ENCODE results near the gene OXSM.

The OXSM gene

GRCh38 chr3:25789596-25790556, at the start of gene OXSM:
TSS of gene OXSM (plus strand) at chr3:25790090. CDS start at chr3:25791021, 931 bp downstream.
- peak; percentile 82 for DNase-seq

GRCh38 chr3:25744470-25744869, 45.4 kb upstream of the OXSM start:
- DNase-seq = no peak

DNA sequence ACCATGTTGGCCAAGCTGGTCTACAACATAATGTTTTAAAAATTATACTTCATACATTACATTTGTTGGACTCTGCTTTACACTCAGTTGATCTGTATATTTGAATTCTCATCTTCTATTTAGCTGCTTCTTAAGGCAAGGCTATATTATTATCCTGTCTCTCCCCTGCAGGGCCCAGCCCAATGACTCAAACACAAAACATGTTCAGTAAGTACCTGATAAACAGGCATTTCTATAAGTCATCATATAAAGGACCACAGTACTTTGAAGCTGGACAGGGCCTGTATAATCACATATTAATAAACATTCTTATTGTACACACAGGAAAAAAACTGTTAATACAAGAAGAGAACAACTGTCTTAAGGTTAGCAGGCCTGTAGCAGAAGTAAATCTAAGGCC, 42.9 kb upstream of the OXSM start:
- no peak for DNase-seq

- no peak for DNase-seq
These were observed 41.7 kb upstream of the OXSM start for GRCh38 chr3:25748189-25748588.

- no peak for DNase-seq
These were observed 40.8 kb upstream of the OXSM start for GRCh38 chr3:25749031-25749581.

DNA sequence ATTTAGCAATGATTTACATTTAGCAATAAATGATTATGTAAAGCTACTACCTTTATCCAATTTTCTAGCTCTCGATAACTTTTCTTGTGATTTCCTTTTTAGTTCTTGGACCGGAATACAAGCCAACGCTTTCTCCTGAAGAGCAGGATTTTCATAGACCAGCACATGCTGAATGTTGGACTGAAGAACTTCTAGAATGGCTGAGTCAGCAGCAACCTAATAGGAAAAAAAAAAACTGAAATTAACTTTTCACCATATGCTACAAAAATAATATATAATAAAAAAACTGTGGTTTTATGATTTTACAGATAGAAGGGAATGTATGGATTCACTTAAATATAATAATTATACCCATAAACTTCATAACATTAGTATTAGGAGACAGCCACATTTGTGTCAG, 38.8 kb upstream of the OXSM start:
- no peak for DNase-seq

DNA sequence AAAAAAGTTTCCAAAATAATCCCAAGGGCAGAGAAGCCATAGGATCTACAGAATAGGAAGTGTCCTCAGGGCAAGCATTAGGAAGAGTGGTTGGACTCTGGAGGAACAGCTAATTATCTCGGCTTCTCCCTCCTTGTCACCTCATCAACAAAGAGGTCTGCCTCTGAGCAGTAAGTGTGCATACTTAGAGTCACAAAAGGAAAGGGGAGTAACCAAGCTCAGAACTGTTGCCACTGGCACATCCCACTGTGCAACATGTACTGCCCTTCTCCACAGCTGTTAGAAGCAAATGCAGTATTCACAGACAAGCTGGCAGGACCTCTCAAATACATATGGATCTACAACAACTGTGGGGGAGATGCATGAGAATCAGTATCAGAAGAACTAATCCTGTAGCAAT, 38.2 kb upstream of the OXSM start:
- no peak for DNase-seq

GRCh38 chr3:25768851-25769250, 21.0 kb upstream of the OXSM start:
- DNase-seq = no peak

- DNase-seq = no peak
These were observed 14.0 kb upstream of the OXSM start for GRCh38 chr3:25775936-25776335.

GRCh38 chr3:25780618-25781017, 9.3 kb upstream of the OXSM start:
- no peak for DNase-seq

DNA sequence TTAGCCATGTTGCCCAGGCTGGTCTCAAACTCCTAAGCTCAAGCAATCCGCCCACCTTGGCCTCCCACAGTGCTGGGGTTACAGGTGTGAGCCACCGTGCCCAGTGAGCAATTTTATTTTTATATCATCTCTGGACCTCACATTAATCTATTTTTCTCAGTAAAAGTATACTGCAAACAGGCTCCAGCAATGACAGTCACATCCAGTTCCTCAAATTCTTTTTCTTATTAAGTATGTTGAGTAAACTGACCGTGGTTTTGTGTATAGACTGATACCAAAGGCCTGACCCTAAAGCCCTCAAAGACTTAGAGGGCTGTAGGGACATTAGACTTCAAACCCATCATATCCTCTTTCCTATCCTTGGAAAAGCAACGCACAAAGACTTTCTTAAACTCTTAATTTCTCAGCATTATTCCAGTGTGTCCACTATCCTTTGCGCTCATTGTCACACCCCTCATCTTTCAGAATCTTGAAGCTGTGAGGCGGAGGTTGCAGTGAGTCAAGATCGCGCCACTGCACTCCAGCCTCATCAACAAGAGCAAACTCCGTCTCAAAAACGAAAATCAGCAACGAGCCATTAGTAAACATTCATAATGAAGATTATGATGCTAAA, 8.6 kb upstream of the OXSM start:
- no peak for DNase-seq

GRCh38 chr3:25781758-25782594, 7.9 kb upstream of the OXSM start:
- DNase-seq = no peak

DNA sequence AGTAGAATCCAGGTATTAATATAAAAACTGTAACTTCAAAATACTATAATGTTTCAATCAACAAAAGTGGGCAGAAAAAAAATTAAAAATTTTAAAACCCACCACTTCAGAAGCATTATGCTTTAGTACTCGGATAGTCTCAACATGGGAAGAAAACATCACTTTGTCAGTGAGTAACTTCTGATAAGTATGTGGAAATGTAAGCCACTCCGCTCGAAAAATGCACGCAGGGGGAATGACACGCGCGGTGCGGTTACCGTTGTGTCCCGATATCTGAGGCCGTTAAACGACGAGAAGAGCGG, 7.3 kb upstream of the OXSM start:
- DNase-seq = no peak

- peak; percentile 51 for DNase-seq
These were observed 6.8 kb upstream of the OXSM start, which contains the start of gene NGLY1 for GRCh38 chr3:25782938-25783660. TSS of gene NGLY1 (minus strand) at chr3:25783443. CDS start at chr3:25783390, 53 bp downstream.

GRCh38 chr3:25783661-25784512, 6.0 kb upstream of the OXSM start:
- DNase-seq = peak; percentile 44

- DNase-seq = no peak
These were observed 4.9 kb upstream of the OXSM start for GRCh38 chr3:25784971-25785370.

DNA sequence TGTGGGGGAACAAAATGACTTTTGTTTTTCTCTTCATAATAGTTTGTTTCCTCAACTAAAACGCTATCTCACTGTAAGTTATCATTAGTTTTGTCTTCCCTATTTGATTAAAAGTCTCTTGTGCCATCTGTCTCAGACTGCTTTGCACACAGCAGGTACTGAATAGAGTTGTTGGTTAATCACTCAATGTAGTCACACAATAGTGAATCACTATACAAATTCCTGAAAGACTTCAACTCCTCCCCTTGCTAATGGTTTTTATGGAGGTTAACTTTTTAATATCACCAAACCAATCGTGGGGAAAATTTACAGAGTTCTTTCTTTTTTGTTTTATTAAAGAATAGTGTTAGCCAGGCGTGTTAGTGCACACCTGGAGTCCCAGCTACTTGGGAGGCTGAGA, 4.1 kb upstream of the OXSM start:
- no peak for DNase-seq

- DNase-seq = no peak
These were observed 2.2 kb upstream of the OXSM start for GRCh38 chr3:25787689-25788088.

DNA sequence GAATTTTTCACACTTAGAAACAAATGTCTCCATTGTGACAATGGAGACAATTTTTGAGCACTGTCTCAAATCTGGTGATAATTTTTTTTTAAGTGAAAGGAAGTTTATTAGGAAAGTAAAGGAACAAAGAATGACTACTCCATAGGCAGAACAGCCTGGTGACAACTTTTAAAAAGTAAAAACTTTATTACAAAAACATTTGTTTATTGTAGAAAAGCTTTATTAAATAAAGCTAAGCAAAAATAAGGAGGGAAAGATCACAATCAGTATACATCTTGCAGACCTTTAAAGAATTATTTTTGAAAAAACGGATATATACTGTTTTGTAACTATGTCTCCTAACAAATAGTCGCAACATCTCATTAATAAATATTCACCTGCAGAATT, 688 bp upstream of the OXSM start:
- DNase-seq = no peak

- peak; percentile 61 for DNase-seq
These were observed 11.9 kb downstream of the OXSM start for GRCh38 chr3:25801786-25802185.

GRCh38 chr3:25803833-25804232, 13.9 kb downstream of the OXSM start:
- DNase-seq = no peak

DNA sequence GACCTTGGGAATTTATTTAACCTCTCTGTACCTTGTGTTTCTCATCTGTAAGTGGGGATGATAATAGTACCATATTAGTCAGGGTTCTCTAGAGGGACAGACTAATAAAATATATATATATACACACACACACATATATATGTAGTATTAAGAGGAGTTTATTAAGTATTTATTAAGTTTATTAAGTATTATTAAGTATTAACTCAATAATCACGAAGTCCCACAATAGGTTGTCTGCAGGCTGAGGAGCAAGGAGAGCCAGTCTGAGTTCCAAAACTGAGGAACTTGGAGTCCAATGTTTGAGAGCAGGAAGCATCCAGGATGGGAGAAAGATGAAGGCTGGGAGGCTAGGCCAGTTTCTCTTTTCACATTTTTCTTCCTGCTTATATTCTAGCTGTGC, 14.8 kb downstream of the OXSM start:
- no peak for DNase-seq

All from NCI-H2171 treated with DMSO at 0.1 percent for 48 hours (cell line).